HG03039 (cell line): ENCODE measurements around the gene CLDND2.
"Not testable (repeated sequence)": the region's sequence is repeated elsewhere in the genome, so short reads cannot be mapped to it uniquely, and the experiment has no call there.

Experiments
- ATAC-seq: cut with Tn5 transposase; IDR thresholded peaks from one replicate; pipeline ENCODE4 v1.9.1; 2021; ENCODE audit warnings: mild to moderate bottlenecking, moderate library complexity; ENCODE audit not compliant: unreplicated experiment

CLDND2 gene

GRCh38 chr19:51368366-51369282 is at the start of gene CLDND2:
CLDND2 (minus strand) TSS chr19:51369003; CDS start chr19:51368577, 426 bp downstream.
- ATAC-seq: no peak

DNA sequence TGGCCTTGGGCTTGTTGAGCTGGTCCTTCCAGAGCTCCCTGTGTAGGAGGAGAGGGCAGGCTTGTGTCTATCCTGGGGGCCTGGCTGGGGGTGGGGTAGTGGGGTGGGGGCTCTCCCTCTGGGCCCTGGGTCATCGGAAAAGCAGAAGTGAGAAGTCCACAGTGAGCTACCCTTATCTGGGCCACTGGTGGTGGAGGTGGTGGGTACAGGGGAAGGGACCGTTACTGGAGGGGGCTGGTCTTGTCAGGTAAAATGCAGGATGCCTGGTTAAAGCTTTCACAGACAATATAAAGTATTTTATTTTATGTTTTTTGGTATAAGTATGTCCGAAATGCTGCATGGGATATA is 49.0 kb upstream of the CLDND2 start:
- ATAC-seq: peak; percentile 15

- peak; percentile 39 for ATAC-seq
These were observed 48.5 kb upstream of the CLDND2 start, which contains the start of gene SIGLEC10 for GRCh38 chr19:51417107-51417809. SIGLEC10 (minus strand) TSS chr19:51417642; CDS start chr19:51417581, 61 bp downstream.

- ATAC-seq: not testable (repeated sequence)
These were observed 47.6 kb upstream of the CLDND2 start for GRCh38 chr19:51416422-51416821.

- ATAC-seq: no peak
These were observed 46.4 kb upstream of the CLDND2 start for GRCh38 chr19:51415187-51415586.

GRCh38 chr19:51410950-51411748 is 42.3 kb upstream of the CLDND2 start:
- ATAC-seq: no peak

- no peak for ATAC-seq
These were observed 38.8 kb upstream of the CLDND2 start for GRCh38 chr19:51407511-51408131.

GRCh38 chr19:51402117-51402516 is 33.3 kb upstream of the CLDND2 start:
- ATAC-seq: no peak

GRCh38 chr19:51399936-51400335 is 31.1 kb upstream of the CLDND2 start:
- not testable (repeated sequence) for ATAC-seq

- no peak for ATAC-seq
These were observed 30.4 kb upstream of the CLDND2 start for GRCh38 chr19:51399231-51399630.

- ATAC-seq: no peak
These were observed 29.4 kb upstream of the CLDND2 start for GRCh38 chr19:51398096-51398704.

- not testable (repeated sequence) for ATAC-seq
These were observed 28.6 kb upstream of the CLDND2 start for GRCh38 chr19:51397453-51397852.

DNA sequence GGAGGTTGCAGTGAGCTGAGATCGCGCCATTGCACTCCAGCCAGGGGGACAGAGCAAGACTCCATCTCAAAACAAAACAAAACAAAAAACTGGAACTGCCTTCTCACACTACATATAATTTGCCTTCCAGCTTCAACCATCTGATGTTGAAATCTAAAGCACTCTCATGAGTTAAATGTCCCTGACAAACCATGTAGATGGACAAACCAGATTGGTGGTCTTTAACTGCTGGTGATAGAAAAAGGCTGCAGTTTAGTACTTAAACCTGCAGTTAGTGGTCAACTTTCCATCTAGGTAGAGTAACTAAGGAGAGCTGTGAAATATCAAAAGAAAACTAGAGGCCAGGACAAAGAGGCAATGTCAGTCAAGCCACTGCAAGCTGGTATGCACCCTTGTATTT is 27.4 kb upstream of the CLDND2 start:
- ATAC-seq: no peak

GRCh38 chr19:51394050-51394836 is 25.4 kb upstream of the CLDND2 start:
- peak; percentile 70 for ATAC-seq

- ATAC-seq: no peak
These were observed 23.9 kb upstream of the CLDND2 start for GRCh38 chr19:51392701-51393100.

GRCh38 chr19:51391073-51391611 is 22.3 kb upstream of the CLDND2 start:
- ATAC-seq: no peak

- no peak for ATAC-seq
These were observed 20.3 kb upstream of the CLDND2 start for GRCh38 chr19:51389143-51389542.

GRCh38 chr19:51387924-51388389 is 19.2 kb upstream of the CLDND2 start, which contains the start of gene LIM2:
LIM2 (minus strand) TSS chr19:51387974; CDS start chr19:51387443, 531 bp downstream.
- no peak for ATAC-seq
